ENCODE data around the gene ATG9B.
"Not testable (repeated sequence)": the region's sequence is repeated elsewhere in the genome, so short reads cannot be mapped to it uniquely, and the experiment has no call there.

Gene ATG9B

DNA sequence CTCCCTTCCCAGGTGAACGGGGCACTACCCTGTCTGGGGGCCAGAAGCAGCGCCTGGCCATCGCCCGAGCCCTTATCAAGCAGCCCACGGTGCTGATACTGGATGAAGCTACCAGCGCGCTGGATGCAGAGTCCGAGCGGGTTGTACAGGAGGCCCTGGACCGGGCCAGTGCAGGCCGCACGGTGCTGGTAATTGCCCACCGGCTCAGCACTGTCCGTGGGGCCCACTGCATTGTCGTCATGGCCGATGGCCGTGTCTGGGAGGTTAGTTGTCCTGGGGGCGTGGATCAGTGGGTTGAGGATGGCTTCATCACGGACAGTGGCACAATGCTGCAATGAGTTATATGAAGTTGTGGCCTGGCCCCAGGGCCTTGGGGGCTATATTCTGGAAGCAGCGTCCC is 19.7 kb upstream of the ATG9B start:
- peaks cover 18% of the 10 kb centered on the region for H3K4me1 ChIP-seq (ENCODE audit: insufficient read depth, low read length, poor library complexity, severe bottlenecking)
- H4K20me1 ChIP-seq (ENCODE audit: insufficient read depth, low read length, poor library complexity, severe bottlenecking) = no peaks in the 10 kb centered on the region
- no peaks in the 10 kb centered on the region for H3K9me3 ChIP-seq (ENCODE audit: insufficient read depth, low read depth, low read length)
- H3K79me2 ChIP-seq (ENCODE audit: insufficient read depth, low read length) = no peaks in the 10 kb centered on the region
- no peak overlapping the region for H3K9ac ChIP-seq (ENCODE audit: low read depth, low read length, poor library complexity, severe bottlenecking)
- H2AFZ ChIP-seq (ENCODE audit: low read length) = no peak overlapping the region
- H3K27me3 ChIP-seq (ENCODE audit: insufficient read depth, low read length, poor library complexity, severe bottlenecking) = no peaks in the 10 kb centered on the region
- H3K4me2 ChIP-seq (ENCODE audit: low read depth, low read length, poor library complexity, severe bottlenecking) = no peak overlapping the region
- no peaks in the 10 kb centered on the region for H3K9me2 ChIP-seq (replicated peaks; ENCODE audit: low read depth, low read length)
- H3K4me3 ChIP-seq (ENCODE audit: low read length, poor library complexity, severe bottlenecking) = no peak overlapping the region
- H3F3A ChIP-seq (ENCODE audit: low read depth) = peaks cover 2% of the 10 kb centered on the region; the same call in 1 of the 2 replicates
- no peaks in the 10 kb centered on the region for H3K36me3 ChIP-seq (ENCODE audit: insufficient read depth, low read length)
- TF ChIP-seq EZH2phosphoT487 (IDR thresholded peaks at IDR 0.05; ENCODE audit: borderline replicate concordance) = no peak
- TF ChIP-seq, protein P1, sequence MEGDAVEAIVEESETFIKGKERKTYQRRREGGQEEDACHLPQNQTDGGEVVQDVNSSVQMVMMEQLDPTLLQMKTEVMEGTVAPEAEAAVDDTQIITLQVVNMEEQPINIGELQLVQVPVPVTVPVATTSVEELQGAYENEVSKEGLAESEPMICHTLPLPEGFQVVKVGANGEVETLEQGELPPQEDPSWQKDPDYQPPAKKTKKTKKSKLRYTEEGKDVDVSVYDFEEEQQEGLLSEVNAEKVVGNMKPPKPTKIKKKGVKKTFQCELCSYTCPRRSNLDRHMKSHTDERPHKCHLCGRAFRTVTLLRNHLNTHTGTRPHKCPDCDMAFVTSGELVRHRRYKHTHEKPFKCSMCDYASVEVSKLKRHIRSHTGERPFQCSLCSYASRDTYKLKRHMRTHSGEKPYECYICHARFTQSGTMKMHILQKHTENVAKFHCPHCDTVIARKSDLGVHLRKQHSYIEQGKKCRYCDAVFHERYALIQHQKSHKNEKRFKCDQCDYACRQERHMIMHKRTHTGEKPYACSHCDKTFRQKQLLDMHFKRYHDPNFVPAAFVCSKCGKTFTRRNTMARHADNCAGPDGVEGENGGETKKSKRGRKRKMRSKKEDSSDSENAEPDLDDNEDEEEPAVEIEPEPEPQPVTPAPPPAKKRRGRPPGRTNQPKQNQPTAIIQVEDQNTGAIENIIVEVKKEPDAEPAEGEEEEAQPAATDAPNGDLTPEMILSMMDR (conservative IDR thresholded peaks at IDR 0.05; ENCODE audit: low read length) = no peak

DNA sequence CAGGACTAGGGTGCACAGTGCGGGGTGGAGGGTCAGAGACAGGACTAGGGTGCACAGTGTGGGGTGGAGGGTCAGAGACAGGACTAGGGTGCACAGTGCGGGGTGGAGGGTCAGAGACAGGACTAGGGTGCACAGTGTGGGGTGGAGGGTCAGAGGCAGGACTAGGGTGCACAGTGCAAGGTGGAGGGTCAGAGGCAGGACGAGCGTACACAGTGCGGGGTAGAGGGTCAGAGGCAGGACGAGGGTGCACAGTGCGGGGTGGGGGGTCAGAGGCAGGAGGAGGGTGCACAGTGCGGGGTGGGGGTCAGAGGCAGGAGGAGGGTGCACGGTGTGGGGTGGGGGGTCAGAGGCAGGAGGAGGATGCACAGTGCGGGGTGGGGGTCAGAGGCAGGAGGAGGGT is 19.2 kb upstream of the ATG9B start:
- H3K9ac ChIP-seq (ENCODE audit: low read depth, low read length, poor library complexity, severe bottlenecking); H3K9me2 ChIP-seq (replicated peaks; ENCODE audit: low read depth, low read length); H3K27me3 ChIP-seq (ENCODE audit: insufficient read depth, low read length, poor library complexity, severe bottlenecking); H3K36me3 ChIP-seq (ENCODE audit: insufficient read depth, low read length); H3K4me3 ChIP-seq (ENCODE audit: low read length, poor library complexity, severe bottlenecking); H3K79me2 ChIP-seq (ENCODE audit: insufficient read depth, low read length); H3F3A ChIP-seq (ENCODE audit: low read depth); H3K4me2 ChIP-seq (ENCODE audit: low read depth, low read length, poor library complexity, severe bottlenecking); H2AFZ ChIP-seq (ENCODE audit: low read length); H3K9me3 ChIP-seq (ENCODE audit: insufficient read depth, low read depth, low read length); H4K20me1 ChIP-seq (ENCODE audit: insufficient read depth, low read length, poor library complexity, severe bottlenecking): not testable (repeated sequence)
- H3K4me1 ChIP-seq (ENCODE audit: insufficient read depth, low read length, poor library complexity, severe bottlenecking) = peaks cover 23% of the 10 kb centered on the region

DNA sequence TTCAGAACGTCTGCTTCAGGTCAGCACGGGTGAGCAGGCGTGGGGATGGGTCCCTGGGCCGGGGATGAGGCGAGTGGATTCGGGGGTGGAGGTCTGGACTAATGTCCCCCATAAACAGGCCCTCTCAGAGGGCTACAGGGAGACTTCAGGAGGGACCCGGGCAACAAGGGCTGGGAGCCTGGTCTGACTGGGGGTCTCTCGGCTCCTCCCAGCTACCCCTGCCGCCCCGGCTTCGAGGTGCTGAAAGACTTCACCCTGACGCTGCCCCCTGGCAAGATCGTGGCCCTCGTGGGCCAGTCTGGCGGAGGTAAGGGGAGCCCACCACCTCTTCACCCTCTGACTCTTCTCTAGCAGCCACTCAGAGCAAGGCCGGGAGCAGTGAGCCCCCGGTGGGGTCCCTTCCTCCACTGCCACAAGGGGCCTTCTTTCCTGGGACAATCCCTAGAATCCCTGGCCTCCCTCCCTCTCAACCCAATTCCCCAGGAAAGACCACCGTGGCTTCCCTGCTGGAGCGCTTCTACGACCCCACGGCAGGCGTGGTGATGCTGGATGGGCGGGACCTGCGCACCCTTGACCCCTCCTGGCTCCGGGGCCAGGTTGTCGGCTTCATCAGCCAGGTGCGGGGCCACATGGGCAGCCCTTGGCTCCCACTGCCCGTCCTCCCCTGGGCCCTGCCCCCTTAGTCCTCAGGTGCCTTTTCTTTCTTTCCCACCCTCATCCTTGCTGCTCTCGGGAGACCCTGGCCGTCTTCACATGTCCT is 16.5 kb upstream of the ATG9B start:
- Histone ChIP-seq H3F3A (ENCODE audit: low read depth) (peaks cover 2% of the 10 kb centered on the region; the same call in 1 of the 2 replicates), H3K4me3 (ENCODE audit: low read length, poor library complexity, severe bottlenecking) (no peak overlapping the region), H3K4me1 (ENCODE audit: insufficient read depth, low read length, poor library complexity, severe bottlenecking) (peaks cover 24% of the 10 kb centered on the region), H3K9me3 (ENCODE audit: insufficient read depth, low read depth, low read length) (no peaks in the 10 kb centered on the region), H3K9me2 (replicated peaks; ENCODE audit: low read depth, low read length) (no peaks in the 10 kb centered on the region), H2AFZ (ENCODE audit: low read length) (no peak overlapping the region), H4K20me1 (ENCODE audit: insufficient read depth, low read length, poor library complexity, severe bottlenecking) (no peaks in the 10 kb centered on the region), H3K79me2 (ENCODE audit: insufficient read depth, low read length) (no peaks in the 10 kb centered on the region), H3K9ac (ENCODE audit: low read depth, low read length, poor library complexity, severe bottlenecking) (no peak overlapping the region), H3K27me3 (ENCODE audit: insufficient read depth, low read length, poor library complexity, severe bottlenecking) (no peaks in the 10 kb centered on the region), H3K36me3 (ENCODE audit: insufficient read depth, low read length) (no peaks in the 10 kb centered on the region), H3K4me2 (ENCODE audit: low read depth, low read length, poor library complexity, severe bottlenecking) (no peak overlapping the region)
- TF ChIP-seq EZH2phosphoT487 (IDR thresholded peaks at IDR 0.05; ENCODE audit: borderline replicate concordance) = no peak
- TF ChIP-seq, protein P1 (conservative IDR thresholded peaks at IDR 0.05; ENCODE audit: low read length) = no peak
